HG03342 (cell line): Measurements from ENCODE around the gene DNAL4.

Experiments
- ATAC-seq: cut with Tn5 transposase; IDR thresholded peaks from one replicate; pipeline ENCODE4 v1.9.1; 2021; ENCODE audit warnings: mild to moderate bottlenecking, moderate library complexity; ENCODE audit not compliant: unreplicated experiment

The DNAL4 gene

GRCh38 chr22:38741576-38741975 is 52.4 kb downstream of the DNAL4 start:
- ATAC-seq = no peak

- ATAC-seq = no peak
Observed at GRCh38 chr22:38741166-38741565, 52.8 kb downstream of the DNAL4 start.

- no peak for ATAC-seq
Observed at GRCh38 chr22:38740754-38741153, 53.2 kb downstream of the DNAL4 start.

- no peak for ATAC-seq
Observed at GRCh38 chr22:38740116-38740723, 53.7 kb downstream of the DNAL4 start.

GRCh38 chr22:38739300-38740055 is 54.5 kb downstream of the DNAL4 start:
- ATAC-seq = no peak

- no peak for ATAC-seq
Observed at GRCh38 chr22:38738475-38739070, 55.4 kb downstream of the DNAL4 start.

GRCh38 chr22:38737302-38738060 is 56.5 kb downstream of the DNAL4 start:
- no peak for ATAC-seq

- ATAC-seq = no peak
Observed at GRCh38 chr22:38736257-38736570, 57.7 kb downstream of the DNAL4 start.

- no peak for ATAC-seq
Observed at GRCh38 chr22:38735465-38736256, 58.3 kb downstream of the DNAL4 start.

GRCh38 chr22:38735126-38735464 is 58.8 kb downstream of the DNAL4 start:
- no peak for ATAC-seq

- no peak for ATAC-seq
Observed at GRCh38 chr22:38734421-38735100, 59.4 kb downstream of the DNAL4 start.

- ATAC-seq = no peak
Observed at GRCh38 chr22:38733724-38734381, 60.1 kb downstream of the DNAL4 start.

GRCh38 chr22:38733329-38733723 is 60.6 kb downstream of the DNAL4 start:
- ATAC-seq = no peak

- no peak for ATAC-seq
Observed at GRCh38 chr22:38732251-38732815, 61.6 kb downstream of the DNAL4 start.

- no peak for ATAC-seq
Observed at GRCh38 chr22:38731703-38732161, 62.2 kb downstream of the DNAL4 start.

GRCh38 chr22:38730411-38730871 is 63.5 kb downstream of the DNAL4 start:
- no peak for ATAC-seq

GRCh38 chr22:38729946-38730345 is 64.0 kb downstream of the DNAL4 start:
- ATAC-seq = no peak

- no peak for ATAC-seq
Observed at GRCh38 chr22:38728871-38729796, 64.8 kb downstream of the DNAL4 start.
